ENCODE results near the gene NDOR1. TPM values are rescaled to one million over a fixed set of nuclear protein-coding genes. Genes with fewer than 3 reads are reported as not detected.

NDOR1 gene
- total RNA-seq, 2 donors from 2014 or later, result 17.1 to 22.7 TPM

DNA sequence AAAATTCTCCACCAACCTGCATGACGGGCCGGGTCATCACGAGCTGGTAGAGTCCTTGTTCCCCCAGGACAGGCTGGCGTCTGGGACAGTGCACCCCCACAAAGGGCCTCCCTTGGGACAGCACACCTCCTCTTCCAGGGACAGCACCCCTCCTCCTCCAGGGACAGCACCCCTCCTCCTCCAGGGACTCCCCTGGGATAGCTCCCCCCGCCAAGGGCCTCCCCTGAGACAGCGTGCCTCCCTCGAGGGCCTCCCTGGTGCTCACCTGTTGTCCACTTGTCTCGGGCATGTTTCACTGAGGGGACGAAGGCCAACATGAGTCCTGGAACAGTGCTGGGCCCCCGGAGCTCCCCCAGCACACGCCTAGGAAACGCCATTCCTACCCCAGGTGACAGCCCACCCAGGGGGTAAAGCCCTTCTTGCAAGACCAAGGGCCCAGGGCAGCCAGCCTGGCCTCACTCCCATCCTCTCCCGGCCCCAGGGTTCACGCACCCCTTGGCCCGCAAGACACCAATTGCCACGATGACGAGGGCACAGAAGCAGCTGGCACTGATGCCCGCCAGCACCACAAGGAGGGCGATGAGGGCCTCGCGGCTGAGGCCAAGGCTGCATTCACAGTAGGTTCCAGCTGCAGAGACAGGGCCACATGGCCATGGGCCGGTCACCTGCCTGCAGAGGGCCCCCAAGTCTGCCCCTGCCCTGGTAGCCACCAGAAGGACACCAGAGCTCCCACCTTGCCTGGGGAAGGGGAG is 34.2 kb upstream of the NDOR1 start:
- no peak overlapping the region for H3K27ac ChIP-seq
- no peaks in the 10 kb centered on the region for H3K36me3 ChIP-seq (replicated peaks in 1 of 2; ENCODE audit: insufficient read depth in 1 of 2, low read depth in 2 of 2)
- no peak for DNase-seq
- no peak overlapping the region for H3K4me3 ChIP-seq
- no peaks in the 10 kb centered on the region for H3K27me3 ChIP-seq
- H3K4me1 ChIP-seq, result peaks cover 35% of the 10 kb centered on the region
- intact Hi-C loops (cut with DNase I), result no loop called here
- H3K9me3 ChIP-seq, result no peaks in the 10 kb centered on the region
- 85% methylated on average over 19 of the region's 22 CpGs; no CpG with 5 or more reads in 1 of the 2 donors for WGBS, 2 donors
- TF ChIP-seq POLR2A (IDR thresholded peaks at IDR 0.05), result no peak
- TF ChIP-seq, protein P1, sequence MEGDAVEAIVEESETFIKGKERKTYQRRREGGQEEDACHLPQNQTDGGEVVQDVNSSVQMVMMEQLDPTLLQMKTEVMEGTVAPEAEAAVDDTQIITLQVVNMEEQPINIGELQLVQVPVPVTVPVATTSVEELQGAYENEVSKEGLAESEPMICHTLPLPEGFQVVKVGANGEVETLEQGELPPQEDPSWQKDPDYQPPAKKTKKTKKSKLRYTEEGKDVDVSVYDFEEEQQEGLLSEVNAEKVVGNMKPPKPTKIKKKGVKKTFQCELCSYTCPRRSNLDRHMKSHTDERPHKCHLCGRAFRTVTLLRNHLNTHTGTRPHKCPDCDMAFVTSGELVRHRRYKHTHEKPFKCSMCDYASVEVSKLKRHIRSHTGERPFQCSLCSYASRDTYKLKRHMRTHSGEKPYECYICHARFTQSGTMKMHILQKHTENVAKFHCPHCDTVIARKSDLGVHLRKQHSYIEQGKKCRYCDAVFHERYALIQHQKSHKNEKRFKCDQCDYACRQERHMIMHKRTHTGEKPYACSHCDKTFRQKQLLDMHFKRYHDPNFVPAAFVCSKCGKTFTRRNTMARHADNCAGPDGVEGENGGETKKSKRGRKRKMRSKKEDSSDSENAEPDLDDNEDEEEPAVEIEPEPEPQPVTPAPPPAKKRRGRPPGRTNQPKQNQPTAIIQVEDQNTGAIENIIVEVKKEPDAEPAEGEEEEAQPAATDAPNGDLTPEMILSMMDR (IDR thresholded peaks at IDR 0.05), result no peak
- no peak for ATAC-seq

DNA sequence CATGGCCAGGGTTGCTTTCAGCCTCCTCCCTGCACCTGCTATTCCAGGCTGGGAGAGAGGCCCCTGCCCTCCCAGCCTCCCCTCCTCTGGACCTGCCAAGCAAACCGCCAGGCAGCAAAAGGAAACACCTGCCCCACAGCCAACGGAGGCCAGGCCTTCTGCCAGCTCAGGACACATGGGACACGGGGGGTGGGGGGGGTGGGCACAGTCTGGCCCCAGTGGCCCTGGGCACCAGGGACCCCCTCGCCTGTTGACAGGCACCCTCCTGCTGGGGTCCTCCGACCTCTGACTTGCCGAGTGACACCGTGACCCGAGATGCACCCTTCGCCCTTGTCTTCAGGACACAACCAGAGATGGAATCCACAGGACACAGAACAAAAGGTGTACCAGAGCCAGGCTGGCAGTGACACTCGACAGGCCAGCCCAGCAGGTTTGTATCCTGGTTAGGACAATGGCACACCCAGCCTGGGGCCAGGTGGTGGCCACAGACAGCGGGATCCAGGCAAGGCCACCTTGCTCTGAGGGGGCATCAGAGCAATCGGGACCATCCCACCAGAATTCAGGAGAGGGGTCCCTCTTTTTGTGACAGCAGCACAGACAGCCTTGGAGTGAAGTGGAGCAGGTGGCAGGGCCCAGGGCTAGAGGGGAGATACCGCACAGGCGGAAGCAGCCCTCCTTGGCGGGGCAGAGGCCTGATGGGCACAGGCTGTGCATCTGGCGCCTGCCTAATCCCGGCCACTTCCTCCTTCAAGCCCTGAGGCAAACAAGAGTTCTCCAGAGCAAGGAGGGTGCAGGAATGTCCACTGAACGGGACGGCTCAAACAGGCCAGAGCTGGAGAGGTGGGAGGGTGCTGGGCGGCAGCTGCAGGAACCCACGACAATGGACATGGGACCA is 32.4 kb upstream of the NDOR1 start:
- 64 to 77% methylated on average over 14 to 21 of the region's 21 CpGs for WGBS, 2 donors
- Histone ChIP-seq H3K4me1 (peaks cover 23% of the 10 kb centered on the region), H3K27me3 (no peaks in the 10 kb centered on the region), H3K36me3 (replicated peaks in 1 of 2; ENCODE audit: insufficient read depth in 1 of 2, low read depth in 2 of 2) (peaks cover 0 to 1% of the 10 kb centered on the region in 2 donors), H3K4me3 (no peak overlapping the region), H3K27ac (no peak overlapping the region), H3K9me3 (no peaks in the 10 kb centered on the region)
- no peak for TF ChIP-seq POLR2A (IDR thresholded peaks at IDR 0.05)
- DNase-seq (no peak), ATAC-seq (no peak)
- intact Hi-C loops (cut with DNase I), result no loop called here

DNA sequence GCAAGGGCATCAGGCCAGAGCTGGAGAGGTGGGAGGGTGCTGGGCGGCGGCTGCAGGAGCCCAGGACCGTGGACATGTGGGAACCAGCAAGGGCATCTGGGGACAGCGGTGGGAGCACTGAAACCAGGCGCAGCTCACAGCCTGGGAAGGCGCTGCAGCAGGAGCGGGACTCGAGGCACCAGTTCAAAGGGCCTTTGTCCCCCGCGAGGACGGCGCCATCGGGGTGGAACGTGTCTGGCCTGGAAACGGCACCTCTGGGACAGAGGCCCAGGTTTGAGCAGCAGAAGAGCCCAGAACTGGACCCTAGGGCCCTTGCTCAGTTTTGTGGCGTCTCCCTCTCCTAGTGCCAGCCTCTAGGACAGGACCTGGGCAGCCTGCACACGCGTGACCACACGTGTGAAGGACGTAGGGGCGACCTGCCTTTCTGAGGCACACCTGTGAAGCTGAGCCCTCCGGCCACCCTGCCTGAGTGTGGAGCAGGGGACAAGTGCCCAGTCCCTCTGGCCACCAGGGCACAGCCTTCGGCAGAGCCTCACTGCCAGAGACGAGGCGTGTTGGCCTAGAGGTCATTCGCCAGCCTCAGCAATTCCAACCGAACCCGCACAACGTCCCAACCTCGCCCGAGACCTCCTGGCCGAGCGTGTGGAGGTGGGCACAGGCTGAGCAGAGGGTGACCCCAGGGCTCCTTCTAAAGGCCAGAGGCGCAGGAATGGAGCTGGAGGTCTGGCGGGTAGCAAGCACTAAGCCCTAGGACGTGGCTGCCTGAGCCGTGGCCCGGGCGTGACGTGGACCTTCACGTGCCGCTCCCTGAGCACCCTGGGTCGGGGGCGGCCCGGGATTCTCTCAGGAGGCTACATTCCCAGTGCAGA is 31.5 kb upstream of the NDOR1 start:
- Histone ChIP-seq H3K9me3 (no peaks in the 10 kb centered on the region), H3K27ac (no peak overlapping the region), H3K36me3 (replicated peaks in 1 of 2; ENCODE audit: insufficient read depth in 1 of 2, low read depth in 2 of 2) (peaks cover 0 to 2% of the 10 kb centered on the region in 2 donors), H3K27me3 (no peaks in the 10 kb centered on the region), H3K4me3 (no peak overlapping the region), H3K4me1 (peaks cover 14% of the 10 kb centered on the region)
- ATAC-seq (no peak), DNase-seq (no peak)
- TF ChIP-seq, protein P1 (IDR thresholded peaks at IDR 0.05), result no peak
- 87 to 93% methylated on average over 19 to 32 of the region's 45 CpGs for WGBS, 2 donors
- intact Hi-C loops (cut with DNase I), result no loop called here

DNA sequence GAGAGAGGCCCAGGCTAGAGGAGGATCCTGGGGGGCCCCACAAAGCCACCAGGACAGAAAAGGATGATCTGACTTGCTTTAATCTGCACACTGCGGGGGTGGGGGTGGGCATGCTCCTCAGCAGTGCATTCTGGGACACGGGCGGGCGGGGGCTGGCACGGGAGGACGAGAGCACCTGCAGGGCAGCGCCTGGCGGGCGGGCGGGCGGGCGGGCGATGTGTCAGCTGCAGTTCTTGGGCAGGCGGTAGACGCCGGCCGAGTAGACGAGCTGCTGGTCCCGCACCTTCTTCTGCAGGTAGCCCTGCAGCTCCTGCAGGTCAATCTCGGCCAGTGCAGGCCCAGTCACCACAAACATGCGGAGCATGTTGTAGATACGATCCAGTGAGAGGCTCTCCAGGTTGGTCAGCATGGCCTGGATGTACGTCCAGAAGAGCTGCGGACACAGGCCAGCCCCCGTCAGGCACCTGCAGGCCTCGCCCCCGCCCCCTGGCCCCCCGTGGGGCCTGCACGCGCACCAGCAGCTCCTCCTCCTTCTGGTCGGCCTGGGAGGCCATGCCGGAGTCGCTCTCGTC is 30.7 kb upstream of the NDOR1 start:
- ATAC-seq, result no peak
- H3K36me3 ChIP-seq (replicated peaks in 1 of 2; ENCODE audit: insufficient read depth in 1 of 2, low read depth in 2 of 2), result peaks cover 4 to 8% of the 10 kb centered on the region in 2 donors
- TF ChIP-seq, protein P1 (IDR thresholded peaks at IDR 0.05), result no peak
- no peak for TF ChIP-seq POLR2A (IDR thresholded peaks at IDR 0.05)
- 51 to 56% methylated on average over 7 to 32 of the region's 34 CpGs for WGBS, 2 donors
- H3K4me3 ChIP-seq, result no peak overlapping the region
- H3K27me3 ChIP-seq, result no peaks in the 10 kb centered on the region
- intact Hi-C loops (cut with DNase I), result no loop called here
- H3K4me1 ChIP-seq, result peaks cover 6% of the 10 kb centered on the region
- no peaks in the 10 kb centered on the region for H3K9me3 ChIP-seq
- DNase-seq, result no peak
- H3K27ac ChIP-seq, result no peak overlapping the region
